Tibial artery (tissue), 4 donors: ENCODE measurements around the gene KCTD20.

Experiments
- DNase-seq, 2 donors: peaks; one replicate each; pipeline ENCODE4 v3.0.0-alpha.2; 2019
- H3K27ac ChIP-seq, 2 donors: fragments of 200-600 bp; sonication (generic) in 1 of 2; 1 replicate in 1 of 2; 2 replicates in 1 of 2; pipeline ENCODE4 v1.5.1; 2018 to 2019; ENCODE audit warnings: mild to moderate bottlenecking in 1 of 2
- H3K27me3 ChIP-seq, 2 donors: fragments of 200-600 bp; sonication (generic) in 1 of 2; one replicate each; pipeline versions ENCODE4 v1.5.1 to v1.6.0; 2016 to 2019
- H3K36me3 ChIP-seq, 3 donors: fragments of 200-600 bp; sonication (generic) in 2 of 3; one replicate each; pipeline ENCODE4 v1.5.1; 2016 to 2019; ENCODE audit warnings: mild to moderate bottlenecking in 2 of 3
- H3K4me1 ChIP-seq, 4 donors: fragments of 200-600 bp; sonication (generic) in 2 of 4; 1 replicate in 3 of 4; 2 replicates in 1 of 4; pipeline ENCODE4 v1.5.1; 2016 to 2019
- H3K4me3 ChIP-seq, 2 donors: fragments of 200-600 bp; sonication (generic) in 1 of 2; 1 replicate in 1 of 2; 2 replicates in 1 of 2; pipeline ENCODE4 v1.5.1; 2018 to 2019; ENCODE audit warnings: mild to moderate bottlenecking in 2 of 2
- H3K9me3 ChIP-seq, 3 donors: fragments of 200-600 bp; sonication (generic) in 1 of 3; one replicate each; pipeline ENCODE4 v1.5.1; 2016 to 2019
- intact Hi-C: fragments of 100-400 bp; cut with DNase I; formaldehyde crosslinking; loops from one replicate; pipeline ENCODE4 v1.15.0; 2023; ENCODE audit warnings: low total_unique reads
- TF ChIP-seq, protein P1 (sequence below), 2 experiments: fragments of 200-600 bp in 1 of 2; fragments of 450-650 bp in 1 of 2; IDR thresholded peaks; one replicate each; pipeline ENCODE4 v1.5.1; 2017 to 2019; ENCODE audit warnings: antibody characterized with exemption in 2 of 2, mild to moderate bottlenecking in 1 of 2, moderate library complexity in 1 of 2

Gene KCTD20

GRCh38 chr6:36504982-36505381 is 62.2 kb downstream of the KCTD20 start:
- H3K9me3 ChIP-seq, result no peaks in the 10 kb centered on the region
- no peaks in the 10 kb centered on the region for H3K27me3 ChIP-seq
- peaks cover 10 to 55% (median 32%) of the 10 kb centered on the region in 3 donors for H3K36me3 ChIP-seq
- intact Hi-C loops, result no loop called here
- DNase-seq, result no peak
- H3K4me1 ChIP-seq, result no peaks in the 10 kb centered on the region
- H3K27ac ChIP-seq, result no peak overlapping the region
- no peak overlapping the region for H3K4me3 ChIP-seq
- TF ChIP-seq, protein P1, sequence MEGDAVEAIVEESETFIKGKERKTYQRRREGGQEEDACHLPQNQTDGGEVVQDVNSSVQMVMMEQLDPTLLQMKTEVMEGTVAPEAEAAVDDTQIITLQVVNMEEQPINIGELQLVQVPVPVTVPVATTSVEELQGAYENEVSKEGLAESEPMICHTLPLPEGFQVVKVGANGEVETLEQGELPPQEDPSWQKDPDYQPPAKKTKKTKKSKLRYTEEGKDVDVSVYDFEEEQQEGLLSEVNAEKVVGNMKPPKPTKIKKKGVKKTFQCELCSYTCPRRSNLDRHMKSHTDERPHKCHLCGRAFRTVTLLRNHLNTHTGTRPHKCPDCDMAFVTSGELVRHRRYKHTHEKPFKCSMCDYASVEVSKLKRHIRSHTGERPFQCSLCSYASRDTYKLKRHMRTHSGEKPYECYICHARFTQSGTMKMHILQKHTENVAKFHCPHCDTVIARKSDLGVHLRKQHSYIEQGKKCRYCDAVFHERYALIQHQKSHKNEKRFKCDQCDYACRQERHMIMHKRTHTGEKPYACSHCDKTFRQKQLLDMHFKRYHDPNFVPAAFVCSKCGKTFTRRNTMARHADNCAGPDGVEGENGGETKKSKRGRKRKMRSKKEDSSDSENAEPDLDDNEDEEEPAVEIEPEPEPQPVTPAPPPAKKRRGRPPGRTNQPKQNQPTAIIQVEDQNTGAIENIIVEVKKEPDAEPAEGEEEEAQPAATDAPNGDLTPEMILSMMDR (IDR thresholded peaks at IDR 0.05), result no peak

GRCh38 chr6:36505744-36506534 is 63.1 kb downstream of the KCTD20 start:
- Histone ChIP-seq H3K9me3 (no peaks in the 10 kb centered on the region), H3K4me1 (no peaks in the 10 kb centered on the region), H3K27me3 (no peaks in the 10 kb centered on the region), H3K27ac (no peak overlapping the region), H3K4me3 (no peak overlapping the region), H3K36me3 (peaks cover 10 to 60% (median 36%) of the 10 kb centered on the region in 3 donors)
- intact Hi-C loops, result no loop called here
- DNase-seq, result no peak
- TF ChIP-seq, protein P1 (IDR thresholded peaks at IDR 0.05), result no peak

GRCh38 chr6:36506611-36507010 is 63.8 kb downstream of the KCTD20 start:
- no peak for DNase-seq
- Histone ChIP-seq H3K4me1 (no peaks in the 10 kb centered on the region), H3K36me3 (peaks cover 17 to 65% (median 43%) of the 10 kb centered on the region in 3 donors), H3K27ac (no peak overlapping the region), H3K4me3 (no peak overlapping the region), H3K9me3 (no peaks in the 10 kb centered on the region), H3K27me3 (no peaks in the 10 kb centered on the region)
- intact Hi-C loops, result no loop called here
- TF ChIP-seq, protein P1 (IDR thresholded peaks at IDR 0.05), result no peak

DNA sequence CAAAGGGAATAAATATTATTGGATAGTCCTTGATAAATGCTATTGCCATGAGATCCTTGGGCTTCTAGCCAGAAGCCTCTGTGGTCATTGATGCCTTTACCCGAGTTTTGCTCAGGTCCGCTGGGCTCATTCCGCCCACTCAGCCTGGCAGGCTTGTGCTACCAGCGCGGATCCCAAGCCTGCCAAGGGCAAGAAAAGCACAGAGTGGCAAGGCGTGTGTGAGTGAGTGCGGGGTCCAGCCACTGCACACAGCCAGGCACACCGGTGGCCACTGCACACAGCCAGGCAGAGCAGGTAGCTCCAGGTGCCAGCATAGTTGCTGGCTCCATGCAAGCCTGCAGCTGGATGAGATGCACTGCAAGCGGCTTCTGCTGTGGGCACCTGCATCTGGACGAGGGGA is 65.7 kb downstream of the KCTD20 start:
- TF ChIP-seq, protein P1 (IDR thresholded peaks at IDR 0.05), result no peak
- Histone ChIP-seq H3K4me1 (no peaks in the 10 kb centered on the region), H3K9me3 (no peaks in the 10 kb centered on the region), H3K27ac (no peak overlapping the region), H3K36me3 (peaks cover 19 to 84% (median 52%) of the 10 kb centered on the region in 3 donors), H3K4me3 (no peak overlapping the region), H3K27me3 (no peaks in the 10 kb centered on the region)
- intact Hi-C loops, result no loop called here
- no peak for DNase-seq

- Histone ChIP-seq H3K27ac (no peak overlapping the region), H3K4me1 (no peaks in the 10 kb centered on the region), H3K4me3 (no peak overlapping the region), H3K27me3 (no peaks in the 10 kb centered on the region), H3K36me3 (peaks cover 26 to 79% (median 58%) of the 10 kb centered on the region in 3 donors), H3K9me3 (no peaks in the 10 kb centered on the region)
- TF ChIP-seq, protein P1 (IDR thresholded peaks at IDR 0.05), result no peak
- intact Hi-C loops, result no loop called here
- DNase-seq, result no peak
These were observed 67.6 kb downstream of the KCTD20 start for GRCh38 chr6:36510365-36510764.
